CD4-positive, alpha-beta T cell (primary cell): ENCODE results near the gene LHFPL3. TPM values are rescaled to one million over a fixed set of nuclear protein-coding genes. Genes with fewer than 3 reads are reported as not detected.
"Not testable (repeated sequence)": the region's sequence is repeated elsewhere in the genome, so short reads cannot be mapped to it uniquely, and the experiment has no call there.

ENCODE experiments used
- ATAC-seq: fragments of 200-7000 bp; cut with Tn5 transposase; one replicate; pipeline ENCODE4 v1.10.0; 2022; ENCODE audit warnings: mild to moderate bottlenecking; ENCODE audit not compliant: poor library complexity
- CTCF ChIA-PET: fragments of 350-600 bp; sonication (Branson Sonifier 250); formaldehyde crosslinking; loops from one replicate; lab custom pipeline; 2021; ENCODE audit warnings: antibody characterized with exemption, inconsistent platforms; lab: Charles Lee
- POLR2A ChIA-PET: fragments of 350-600 bp; sonication (Branson Sonifier 250); formaldehyde crosslinking; loops from one replicate; lab custom pipeline; 2021; ENCODE audit warnings: antibody characterized with exemption, inconsistent platforms; lab: Charles Lee
- DNase-seq, 14 experiments: peaks; one replicate each; pipeline ENCODE4 v3.0.0-alpha.2; 2013 to 2020; ENCODE audit warnings: mixed read lengths in 2 of 14
- H3K27ac ChIP-seq, 2 donors: one replicate each; pipeline versions ENCODE4 v1.5.1 to v1.7.0; 2013; ENCODE audit warnings: low read length in 2 of 2, low read depth in 1 of 2, mild to moderate bottlenecking in 1 of 2
- H3K27me3 ChIP-seq, 2 experiments: 1 replicate in 1 of 2; 2 replicates in 1 of 2; pipeline versions ENCODE4 v1.6.1 to v1.7.0; 2013; ENCODE audit warnings: low read length in 2 of 2, control low read depth in 1 of 2, mild to moderate bottlenecking in 1 of 2, moderate library complexity in 1 of 2; ENCODE audit not compliant: insufficient read depth in 2 of 2, control insufficient read depth in 1 of 2
- H3K36me3 ChIP-seq: one replicate; pipeline ENCODE4 v1.6.1; 2013; ENCODE audit warnings: low read length, control low read depth; ENCODE audit not compliant: insufficient read depth
- H3K4me1 ChIP-seq: one replicate; pipeline ENCODE4 v1.6.1; 2013; ENCODE audit warnings: low read length, control low read depth; ENCODE audit not compliant: insufficient read depth
- H3K4me3 ChIP-seq: one replicate; pipeline ENCODE4 v1.5.1; 2013; ENCODE audit warnings: mild to moderate bottlenecking, low read length, moderate library complexity
- H3K9me3 ChIP-seq, 2 experiments: 1 replicate in 1 of 2; 2 replicates in 1 of 2; pipeline versions ENCODE4 v1.6.1 to v1.7.0; 2013; ENCODE audit warnings: low read length in 2 of 2, mild to moderate bottlenecking in 2 of 2, control low read depth in 1 of 2, moderate library complexity in 1 of 2; ENCODE audit not compliant: control insufficient read depth in 1 of 2, insufficient read depth in 1 of 2
- H3K27ac Mint-ChIP-seq: one replicate; pipeline ENCODE4 v1.8.0; 2020; ENCODE audit warnings: mixed read lengths
- H3K27me3 Mint-ChIP-seq: one replicate; pipeline ENCODE4 v1.8.0; 2021; ENCODE audit warnings: mixed read lengths
- H3K36me3 Mint-ChIP-seq: one replicate; pipeline ENCODE4 v1.8.0; 2021; ENCODE audit warnings: low read depth, mixed read lengths
- H3K4me1 Mint-ChIP-seq: one replicate; pipeline ENCODE4 v1.8.0; 2021; ENCODE audit warnings: low read depth, mixed read lengths
- H3K4me3 Mint-ChIP-seq: one replicate; pipeline ENCODE4 v1.8.0; 2020; ENCODE audit warnings: mild to moderate bottlenecking, mixed read lengths
- H3K9me3 Mint-ChIP-seq: one replicate; pipeline ENCODE4 v1.8.0; 2020; ENCODE audit warnings: mixed read lengths
- CTCF ChIP-seq: fragments of 200-600 bp; IDR thresholded peaks from one replicate; pipeline ENCODE4 v1.8.0; 2022; ENCODE audit warnings: antibody characterized with exemption, mild to moderate bottlenecking
- intact Hi-C, 2 experiments: fragments of 100-400 bp; cut with DNase I in 1 of 2; cut with micrococcal nuclease in 1 of 2; formaldehyde crosslinking; loops; one replicate each; pipeline versions ENCODE4 v1.15.1 to v1.9.0; 2023 to 2025; cut with DNase I, micrococcal nuclease
- polyA plus RNA-seq, 2 donors: library from polyadenylated mRNA; unstranded; fragments of 120-200 nt; gene quantifications; one replicate each; pipeline ENCODE4 v1.2.1, GENCODE V29; 2013
- total RNA-seq, 174 experiments: library from RNA in 2 of 174; stranded (reverse) in 2 of 174; gene quantifications; one replicate each; pipeline ENCODE4 v1.2.3 and lab custom pipeline; 2021 to 2026

The LHFPL3 gene
- not detected for total RNA-seq
- not detected for polyA plus RNA-seq (2013, experiment 1 of 2)
- polyA plus RNA-seq (2013, experiment 2 of 2) = 0.03 TPM
- total RNA-seq (lab: John Stamatoyannopoulos, UW) = 0 to 0.17 (median 0) reads per million in 172 experiments

- Mint-ChIP-seq H3K4me1 (peaks cover 12% of the 10 kb centered on the region), H3K4me3 (no peak within 1 kb of the TSS), H3K36me3 (no peaks in the 10 kb centered on the region), H3K27me3 (peaks cover 66% of the 10 kb centered on the region), H3K9me3 (no peaks in the 10 kb centered on the region), H3K27ac (no peak within 1 kb of the TSS)
- ChIA-PET CTCF (no interaction called here), POLR2A (no interaction called here)
- Histone ChIP-seq H3K27ac (no peak within 1 kb of the TSS), H3K9me3 (peaks cover 0 to 8% of the 10 kb centered on the region in 2 experiments), H3K27me3 (peaks cover 21 to 53% of the 10 kb centered on the region in 2 experiments), H3K36me3 (no peaks in the 10 kb centered on the region), H3K4me1 (peaks cover 8% of the 10 kb centered on the region), H3K4me3 (no peak within 1 kb of the TSS)
- intact Hi-C loops = no loop called here
- no peak for ATAC-seq
- TF ChIP-seq CTCF = no peak
- DNase-seq = no peak
These were observed at the start of gene LHFPL3 for GRCh38 chr7:104328296-104328969. Gene LHFPL3, plus strand, starts transcription at chr7:104328603.

- H3K27ac Mint-ChIP-seq, CTCF ChIA-PET, H3K4me1 ChIP-seq, H3K27me3 Mint-ChIP-seq, H3K27ac ChIP-seq, POLR2A ChIA-PET, H3K27me3 ChIP-seq, H3K36me3 Mint-ChIP-seq, H3K4me3 ChIP-seq, intact Hi-C loops, H3K9me3 Mint-ChIP-seq, DNase-seq, H3K9me3 ChIP-seq, H3K36me3 ChIP-seq, H3K4me3 Mint-ChIP-seq, ATAC-seq, H3K4me1 Mint-ChIP-seq: not testable (repeated sequence)
These were observed 46.7 kb upstream of the LHFPL3 start for GRCh38 chr7:104281685-104282084.

- POLR2A ChIA-PET = no interaction called here
- H3K9me3 ChIP-seq = peaks cover 0 to 3% of the 10 kb centered on the region in 2 experiments
- Mint-ChIP-seq H3K27ac (no peak overlapping the region), H3K36me3 (no peaks in the 10 kb centered on the region), H3K9me3 (no peaks in the 10 kb centered on the region), H3K27me3 (peaks cover 13% of the 10 kb centered on the region), H3K4me1 (no peaks in the 10 kb centered on the region), H3K4me3 (no peak overlapping the region)
- no peak for TF ChIP-seq CTCF
- H3K36me3 ChIP-seq = no peaks in the 10 kb centered on the region
- no peaks in the 10 kb centered on the region for H3K27me3 ChIP-seq
- H3K27ac ChIP-seq = no peak overlapping the region
- no peak overlapping the region for H3K4me3 ChIP-seq
- H3K4me1 ChIP-seq = no peaks in the 10 kb centered on the region
- CTCF ChIA-PET = no interaction called here
- DNase-seq = no peak
- intact Hi-C loops = no loop called here
- no peak for ATAC-seq
These were observed 41.6 kb upstream of the LHFPL3 start for GRCh38 chr7:104286839-104287238.

GRCh38 chr7:104288137-104288536 lies 40.3 kb upstream of the LHFPL3 start:
- ChIA-PET POLR2A (no interaction called here), CTCF (no interaction called here)
- Histone ChIP-seq H3K4me1 (no peaks in the 10 kb centered on the region), H3K4me3 (no peak overlapping the region), H3K27me3 (no peaks in the 10 kb centered on the region), H3K9me3 (peaks cover 0 to 3% of the 10 kb centered on the region in 2 experiments), H3K27ac (no peak overlapping the region), H3K36me3 (no peaks in the 10 kb centered on the region)
- ATAC-seq (no peak), DNase-seq (no peak)
- Mint-ChIP-seq H3K4me1 (no peaks in the 10 kb centered on the region), H3K27me3 (peaks cover 26% of the 10 kb centered on the region), H3K4me3 (no peak overlapping the region), H3K9me3 (no peaks in the 10 kb centered on the region), H3K27ac (no peak overlapping the region), H3K36me3 (no peaks in the 10 kb centered on the region)
- intact Hi-C loops = no loop called here
- TF ChIP-seq CTCF = no peak
